Measurements from ENCODE around the gene MPG.
A peak's percentile ranks its signal among the peaks of the same experiment; 100 is the strongest.
"Not testable (repeated sequence)": the region's sequence is repeated elsewhere in the genome, so short reads cannot be mapped to it uniquely, and the experiment has no call there.

Gene MPG, protein sequence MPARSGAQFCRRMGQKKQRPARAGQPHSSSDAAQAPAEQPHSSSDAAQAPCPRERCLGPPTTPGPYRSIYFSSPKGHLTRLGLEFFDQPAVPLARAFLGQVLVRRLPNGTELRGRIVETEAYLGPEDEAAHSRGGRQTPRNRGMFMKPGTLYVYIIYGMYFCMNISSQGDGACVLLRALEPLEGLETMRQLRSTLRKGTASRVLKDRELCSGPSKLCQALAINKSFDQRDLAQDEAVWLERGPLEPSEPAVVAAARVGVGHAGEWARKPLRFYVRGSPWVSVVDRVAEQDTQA

DNA sequence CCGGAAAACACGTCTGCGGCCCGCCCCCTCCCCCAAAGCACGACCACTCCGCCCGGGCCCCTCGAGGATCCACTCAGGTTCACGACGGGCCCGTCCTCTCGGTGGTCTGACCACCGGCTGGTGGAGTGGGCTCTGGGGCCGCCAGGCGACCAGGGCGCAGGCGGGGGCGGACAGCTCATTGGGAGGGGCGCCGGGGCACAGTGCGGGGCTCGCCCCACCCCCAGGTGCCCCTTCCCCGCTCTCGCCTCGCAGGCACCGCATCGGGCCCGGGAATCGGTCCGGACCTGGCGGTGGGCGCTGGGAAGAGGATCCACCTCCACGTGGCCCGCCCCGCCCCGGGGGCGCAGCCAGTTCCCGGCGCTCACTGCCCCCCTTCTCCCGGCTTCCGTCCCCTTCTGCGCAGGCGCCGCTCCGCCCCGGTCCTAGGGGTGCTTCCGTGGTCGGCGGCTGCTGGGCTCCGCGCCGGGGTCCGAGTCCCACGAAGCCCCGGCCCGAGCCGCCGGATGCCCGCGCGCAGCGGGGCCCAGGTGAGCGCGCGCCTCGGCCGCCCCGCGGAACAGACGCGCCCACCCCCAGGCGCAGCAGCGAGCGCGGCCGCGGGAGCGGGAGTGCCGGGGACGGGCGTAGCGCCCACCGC lies at the start of gene MPG:
TSS of gene MPG (plus strand) at position 419 of the 637 bp plus-strand sequence. CDS start at position 504, 85 bp downstream.
- DNase-seq: peak in 54 of 56 donors; percentile 38 to 92 (median 74)

DNA sequence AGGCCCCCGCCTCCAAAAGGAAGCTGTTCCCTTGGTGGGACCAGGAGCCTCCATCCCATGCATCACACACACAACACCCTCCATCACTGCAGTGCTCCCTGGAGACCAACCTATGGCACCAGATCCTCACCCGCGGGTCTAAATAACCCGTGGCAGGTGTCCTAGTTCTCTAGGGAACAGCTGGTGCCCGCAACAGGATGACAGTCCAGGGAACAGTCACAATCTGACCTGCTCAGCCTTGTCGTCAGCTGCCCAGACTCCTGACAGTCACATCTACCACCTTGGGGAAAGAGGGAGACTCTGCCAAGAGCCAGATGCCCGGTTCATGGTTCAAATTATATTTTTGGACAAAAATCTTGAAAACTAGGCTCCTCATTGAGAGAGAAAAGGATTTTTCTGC lies 47.4 kb upstream of the MPG start:
- DNase-seq: not testable (repeated sequence)

DNA sequence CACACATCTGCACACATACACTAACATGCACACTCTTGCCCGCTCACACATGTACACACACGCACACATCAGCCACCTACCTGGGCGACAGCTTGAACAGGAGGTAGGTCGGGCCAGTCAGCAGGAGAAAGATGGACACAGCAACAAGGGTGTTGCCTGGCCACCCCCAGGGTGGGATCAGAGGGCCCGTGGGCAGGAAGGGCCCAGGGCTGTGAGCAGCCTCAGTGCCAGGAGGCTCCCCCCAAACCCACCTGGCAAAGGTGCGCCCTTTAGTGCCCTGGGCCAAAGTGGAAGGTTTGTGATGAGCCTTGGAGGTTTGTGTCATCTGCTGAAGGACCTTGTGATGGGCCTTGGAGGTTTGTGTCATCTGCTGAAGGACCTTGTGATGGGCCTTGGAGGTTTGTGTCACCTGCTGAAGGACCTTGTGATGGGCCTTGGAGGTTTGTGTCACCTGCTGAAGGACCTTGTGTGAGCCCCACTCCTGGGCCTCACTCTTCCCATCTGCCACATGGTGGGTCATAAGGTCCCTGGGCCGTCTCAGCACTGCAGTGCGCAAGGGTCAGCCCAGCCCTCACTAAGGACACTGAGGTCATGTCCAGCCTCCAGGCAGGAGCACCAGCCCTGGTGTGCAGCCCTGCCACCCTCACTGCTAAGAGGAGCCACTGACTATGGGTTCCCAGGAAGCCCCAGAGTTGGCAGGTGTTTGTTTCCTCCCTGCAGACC lies 44.7 kb upstream of the MPG start:
- not testable (repeated sequence) for DNase-seq

DNA sequence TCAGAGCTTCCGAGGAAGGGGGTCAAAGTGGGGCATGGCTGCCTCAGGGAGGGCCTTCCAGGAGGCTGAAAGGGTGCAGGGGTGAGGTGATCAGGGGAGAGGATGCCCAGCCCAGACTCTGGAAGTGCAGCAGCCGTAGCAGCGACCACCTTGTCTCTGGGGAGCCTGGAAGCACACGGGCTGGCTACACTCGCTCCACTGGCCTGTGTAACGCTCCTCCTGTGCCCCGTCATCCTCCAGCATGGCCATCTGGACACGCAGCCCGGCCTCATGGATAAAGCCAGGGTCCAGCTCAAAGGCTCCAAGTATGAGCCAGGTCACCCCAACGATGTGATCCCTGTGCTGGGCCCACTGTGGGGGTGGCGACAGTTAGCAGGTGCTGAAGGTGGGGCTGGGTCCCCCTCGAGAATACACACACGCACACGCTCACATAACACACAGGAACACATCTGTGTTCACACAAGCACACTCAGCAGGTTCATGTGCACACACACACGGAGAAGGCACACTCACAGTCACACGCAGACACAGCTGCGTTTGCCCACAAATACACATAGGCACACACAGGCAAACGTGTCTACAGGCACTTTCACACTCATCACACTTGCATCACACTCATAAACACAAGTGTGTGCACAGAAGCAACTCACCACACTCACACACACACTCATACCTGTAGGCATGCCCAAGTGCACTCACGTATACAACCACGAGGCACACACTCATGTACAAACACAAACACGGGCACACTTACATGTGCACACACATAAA lies 44.0 kb upstream of the MPG start:
- no peak for DNase-seq

DNA sequence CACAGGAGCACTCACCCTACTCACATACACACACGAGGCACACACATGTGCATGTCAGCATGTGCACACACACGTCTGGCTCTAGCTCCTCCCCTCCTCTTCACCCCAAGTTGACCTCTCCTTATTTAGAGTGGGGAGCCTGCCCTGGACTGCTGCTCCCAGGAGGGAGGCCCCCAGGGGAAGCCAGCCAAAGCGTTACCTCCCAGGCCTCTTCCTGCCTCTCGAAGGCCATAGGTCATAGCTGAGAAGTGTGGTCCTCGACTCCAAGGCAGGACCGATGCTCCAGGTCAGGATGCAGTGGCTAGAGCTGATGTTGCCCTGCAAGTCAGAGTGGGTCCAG lies 43.4 kb upstream of the MPG start:
- no peak for DNase-seq

DNA sequence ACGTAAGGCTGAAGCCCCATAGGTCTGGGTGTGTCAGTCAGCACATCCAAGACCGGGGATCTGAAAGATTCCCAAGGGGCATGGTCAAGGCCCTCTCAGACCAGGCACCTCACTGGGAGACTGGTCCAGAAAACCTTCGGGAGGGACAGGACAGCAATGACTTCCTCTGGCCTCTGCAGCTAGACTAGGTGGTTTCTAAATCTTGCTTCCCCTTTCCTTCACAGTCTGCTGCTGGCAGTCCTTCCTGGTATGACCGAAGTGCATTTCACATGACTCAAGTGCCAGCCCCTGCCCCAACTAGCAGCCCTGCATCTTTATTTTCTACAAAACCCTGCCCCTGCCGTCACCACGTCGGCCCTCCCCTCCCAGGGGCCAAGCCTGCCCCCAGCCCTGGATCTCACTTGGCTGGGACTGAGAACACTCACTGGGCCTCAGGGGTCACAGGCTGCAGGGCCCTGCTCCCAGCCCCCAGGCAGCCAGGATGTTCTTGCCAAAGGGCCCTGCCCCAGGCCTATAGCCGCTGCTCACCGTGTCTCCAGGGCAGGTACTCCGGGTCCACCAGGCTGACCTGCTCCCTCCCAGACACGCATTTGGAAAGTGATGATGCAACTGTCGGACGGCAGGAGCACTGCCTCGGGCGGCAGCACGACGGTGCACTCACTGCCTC lies 42.9 kb upstream of the MPG start:
- peak in 1 of 56 donors; percentile 17 for DNase-seq

DNA sequence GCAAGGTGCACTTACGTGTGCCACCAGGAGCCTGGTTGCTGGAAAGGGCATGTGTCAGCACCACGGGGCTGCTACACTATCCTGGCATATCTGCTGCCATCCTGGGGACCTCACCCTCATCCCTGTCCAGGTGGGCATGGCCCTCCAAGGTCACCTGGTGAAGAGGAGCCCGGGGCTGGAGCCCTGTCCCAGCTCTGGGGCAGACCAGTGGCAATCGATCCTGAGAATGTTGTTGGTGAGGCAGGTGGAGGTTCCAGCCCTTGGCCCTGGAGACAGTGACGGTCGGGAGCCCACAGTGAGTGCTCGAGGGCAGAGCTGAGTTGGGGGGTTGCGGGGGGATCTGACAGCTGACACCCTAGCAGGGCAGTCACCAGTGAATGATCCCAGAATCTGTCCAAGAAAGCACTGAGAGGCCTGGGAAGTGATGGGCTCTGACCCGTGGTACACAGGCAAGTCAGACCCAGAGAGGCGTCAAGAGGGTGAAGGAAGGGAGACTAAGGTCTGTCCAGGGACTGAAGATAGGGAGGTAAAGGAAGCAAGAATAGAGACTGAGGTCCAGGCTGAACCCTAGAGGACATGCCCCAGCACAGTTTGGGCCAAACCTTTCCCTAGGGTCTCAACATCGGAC lies 42.2 kb upstream of the MPG start:
- no peak for DNase-seq

DNA sequence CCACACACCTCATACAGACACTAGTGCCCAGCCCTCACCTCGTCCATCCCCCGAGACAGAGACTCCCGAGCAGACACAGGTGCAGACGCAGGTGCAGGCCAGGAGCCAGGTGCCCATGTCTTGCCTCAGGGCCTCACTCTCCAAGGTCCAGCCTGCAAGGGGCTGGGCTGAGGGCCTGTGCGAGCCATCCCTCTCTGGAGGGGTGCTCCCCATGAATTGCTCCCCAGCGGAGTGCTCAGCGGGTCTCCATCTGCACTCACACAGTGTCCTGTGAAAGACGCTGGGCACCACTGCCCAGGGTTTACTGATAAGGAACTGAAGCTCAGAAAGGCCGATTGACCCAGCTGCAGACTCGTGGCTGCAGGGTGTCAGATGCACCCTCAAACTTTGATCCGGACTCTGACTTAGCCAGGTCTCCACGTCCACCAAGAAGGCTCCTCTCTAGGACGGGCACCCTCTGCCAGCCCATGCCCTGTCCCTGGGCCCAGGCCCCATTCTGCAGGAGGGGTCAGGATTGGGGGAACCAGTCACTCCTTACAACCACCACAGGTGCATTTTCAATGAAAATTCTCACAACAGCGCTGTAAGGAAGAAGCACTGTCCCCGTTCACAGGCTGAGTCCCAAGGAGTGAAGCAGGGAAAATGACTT lies 41.6 kb upstream of the MPG start:
- DNase-seq: no peak

DNA sequence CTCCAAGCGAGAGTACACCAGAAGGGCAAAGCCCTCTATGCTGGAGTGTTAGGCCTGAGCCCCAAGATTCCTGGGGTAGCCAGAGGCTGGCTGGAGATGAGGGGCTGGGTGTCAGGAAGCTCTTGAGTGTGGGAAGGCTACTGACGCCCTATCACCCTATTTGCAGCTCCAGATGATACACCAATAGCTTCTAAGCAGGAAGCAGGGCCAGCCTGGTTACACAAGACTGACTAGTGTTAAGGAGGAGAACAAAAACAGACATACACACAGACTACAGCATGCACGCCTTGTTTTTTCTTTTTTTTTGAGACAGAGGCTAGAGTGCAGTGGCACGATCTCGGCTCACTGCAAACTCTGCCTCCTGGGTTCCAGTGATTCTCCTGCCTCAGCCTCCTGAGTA lies 40.5 kb upstream of the MPG start:
- no peak for DNase-seq

DNA sequence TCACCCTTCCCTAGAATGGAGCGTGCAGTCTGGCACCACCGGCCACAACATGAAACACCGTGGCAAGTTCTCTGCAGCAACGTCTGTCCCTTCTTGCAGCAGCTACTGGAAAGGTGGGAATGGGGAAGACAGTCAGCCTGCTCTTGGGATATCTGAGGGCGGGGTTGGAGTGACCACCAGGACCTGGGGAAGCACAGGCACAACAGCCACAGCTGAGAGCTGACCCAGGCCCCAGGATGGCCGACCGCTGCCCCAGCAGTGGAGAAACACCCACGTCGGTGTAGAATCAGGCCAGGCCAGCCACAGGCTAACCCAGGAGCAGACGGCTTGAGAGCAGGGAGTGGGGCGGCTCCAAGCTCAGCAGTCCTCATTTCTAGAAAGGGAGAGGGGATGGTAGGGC lies 39.8 kb upstream of the MPG start:
- not testable (repeated sequence) for DNase-seq

DNA sequence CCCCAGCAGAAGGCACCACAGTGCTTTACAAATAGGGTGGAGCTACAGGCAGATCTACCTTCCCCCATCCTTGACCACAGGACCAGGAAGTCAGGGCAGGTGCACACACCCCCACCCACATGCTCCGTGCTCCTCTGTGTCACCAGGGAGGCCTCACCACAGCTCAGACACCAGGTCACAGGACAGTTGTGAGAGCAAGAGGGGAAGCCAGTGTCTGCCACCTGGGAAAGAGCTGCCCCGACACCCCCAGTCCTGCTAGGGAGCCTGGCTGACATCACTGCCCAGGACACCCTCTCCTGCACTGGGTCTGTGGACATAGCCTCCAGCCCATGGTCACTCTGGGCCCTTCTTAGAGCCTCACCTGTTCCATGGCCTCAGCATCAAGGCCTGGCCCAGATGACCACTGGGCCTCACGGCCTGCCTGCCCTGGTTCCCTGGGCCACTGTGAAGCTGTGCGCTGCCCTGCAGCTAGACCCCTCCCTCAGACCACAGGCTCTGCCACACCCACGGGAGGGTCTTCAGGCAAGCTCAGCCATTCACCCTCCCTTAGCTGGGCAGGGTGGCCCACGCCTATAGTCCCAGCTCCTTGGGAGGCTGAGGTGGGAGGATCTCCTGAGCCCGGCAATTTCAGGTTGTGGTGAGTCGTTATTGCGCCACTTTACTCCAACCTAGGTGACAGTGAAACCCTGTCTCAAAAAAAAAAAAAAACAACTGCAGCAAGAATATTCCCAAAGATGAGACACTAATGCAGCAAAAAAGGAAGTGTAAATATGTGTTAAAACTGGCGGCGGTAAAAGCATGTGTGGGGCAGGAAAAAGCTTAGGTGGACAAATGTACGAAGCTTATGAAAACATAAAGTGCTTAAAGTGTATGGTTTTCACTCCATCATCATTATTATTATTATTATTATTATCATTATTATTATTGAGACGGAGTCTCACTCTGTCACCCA lies 38.8 kb upstream of the MPG start:
- DNase-seq: no peak

DNA sequence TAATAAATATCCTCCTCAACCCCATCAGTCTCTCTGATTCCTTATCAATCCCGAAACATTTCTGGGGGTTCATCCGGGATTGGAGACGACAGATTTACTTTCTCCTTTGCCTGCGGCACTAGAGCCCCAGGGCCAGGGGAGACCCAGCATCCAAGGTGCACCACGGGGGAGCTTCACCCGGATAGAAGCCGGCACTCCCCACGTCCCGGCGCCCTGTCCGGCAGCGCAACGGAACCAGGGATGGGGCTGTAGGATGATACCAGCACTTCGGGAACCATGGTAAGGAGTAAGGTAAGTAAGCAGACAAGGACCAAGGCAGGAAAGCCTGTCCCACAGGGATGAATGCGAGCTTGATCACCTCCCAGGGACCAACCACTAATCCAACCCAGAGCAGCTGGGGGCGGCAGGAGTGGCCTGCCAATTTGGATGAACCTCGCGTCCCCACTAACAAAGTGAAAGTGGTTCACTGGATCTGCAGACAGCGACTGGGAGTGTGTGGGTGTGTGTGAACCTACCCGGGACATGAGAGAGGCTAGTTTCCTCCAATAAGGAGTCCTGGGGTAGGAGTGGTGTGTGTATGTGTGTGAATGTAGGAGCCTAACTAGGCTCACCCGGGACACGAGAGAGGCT lies 36.5 kb upstream of the MPG start:
- DNase-seq: no peak

DNA sequence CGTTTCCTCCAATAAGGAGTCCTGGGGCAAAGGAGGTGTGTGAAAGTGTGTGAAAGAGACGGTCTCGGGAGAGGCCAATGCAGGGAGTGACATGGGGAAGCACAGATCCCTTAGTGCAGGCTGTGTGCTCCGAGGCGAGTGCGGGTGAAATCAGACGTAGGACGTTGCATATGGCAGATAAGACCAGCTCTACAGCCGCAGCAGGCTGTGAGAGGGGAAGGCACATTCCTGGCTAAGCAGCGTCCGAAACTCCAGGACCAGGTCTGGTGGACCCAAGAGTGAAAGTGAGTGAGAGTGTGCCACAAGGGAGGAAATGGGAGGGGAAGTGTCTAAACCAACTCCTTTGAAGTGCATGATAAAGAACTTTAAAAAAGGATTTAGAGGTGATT lies 36.0 kb upstream of the MPG start:
- no peak for DNase-seq

DNA sequence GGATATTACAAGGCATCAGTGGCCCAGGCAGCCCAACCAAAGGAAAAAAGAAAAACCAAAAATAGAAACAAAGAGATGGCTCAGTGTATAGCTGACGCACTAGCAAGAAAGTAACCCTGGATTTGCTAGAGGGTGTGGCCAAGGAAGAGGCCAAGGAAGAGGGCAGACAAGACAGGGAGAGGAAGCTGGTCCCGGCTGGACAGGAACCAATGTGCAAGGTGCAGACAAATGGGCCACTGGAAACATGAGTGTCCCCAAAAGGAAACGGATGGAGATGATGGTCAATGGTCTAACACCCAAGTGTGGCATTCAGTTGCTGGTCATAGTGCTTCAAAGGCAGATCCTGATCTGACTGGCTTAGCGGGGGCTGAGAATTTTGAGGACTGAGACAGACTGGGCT lies 35.3 kb upstream of the MPG start:
- no peak for DNase-seq

DNA sequence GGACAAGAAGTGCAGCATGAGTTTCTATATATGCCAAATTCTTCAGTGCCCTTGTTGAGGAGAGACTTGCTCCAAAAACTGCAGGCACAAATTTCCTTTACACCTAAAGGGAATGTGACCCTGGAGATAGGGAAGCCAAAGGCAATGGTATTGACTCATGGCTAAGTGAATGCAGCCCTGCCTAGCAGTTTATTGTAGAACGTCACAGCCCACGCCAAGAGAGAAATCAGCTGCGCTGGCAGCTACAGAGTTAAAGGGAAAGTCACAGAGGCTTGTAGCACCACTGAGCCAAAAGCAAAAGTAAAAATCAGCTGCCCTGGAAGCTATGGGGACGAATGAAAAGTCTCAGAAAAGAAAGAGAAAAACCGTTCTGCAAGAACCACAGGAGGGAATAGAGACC lies 34.7 kb upstream of the MPG start:
- DNase-seq: no peak

DNA sequence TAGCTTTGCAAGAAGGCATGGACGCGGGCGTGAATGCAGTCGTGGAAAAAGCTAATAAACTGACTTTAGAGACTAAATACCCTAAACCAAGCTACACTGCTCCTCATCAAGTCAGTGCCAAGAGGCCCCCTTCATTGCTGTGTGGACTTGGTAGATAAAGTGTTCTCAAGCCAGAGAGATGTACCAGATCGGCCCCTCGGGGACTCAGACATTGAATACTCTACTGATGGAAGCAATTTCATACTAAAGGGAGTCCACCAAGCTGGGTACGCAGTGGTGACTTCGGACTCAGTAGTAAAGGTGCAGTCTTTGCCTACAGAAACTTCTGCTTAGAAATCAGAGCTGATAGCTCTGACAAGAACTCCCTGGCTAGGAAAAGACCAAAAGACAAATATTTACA lies 33.4 kb upstream of the MPG start:
- DNase-seq: no peak

DNA sequence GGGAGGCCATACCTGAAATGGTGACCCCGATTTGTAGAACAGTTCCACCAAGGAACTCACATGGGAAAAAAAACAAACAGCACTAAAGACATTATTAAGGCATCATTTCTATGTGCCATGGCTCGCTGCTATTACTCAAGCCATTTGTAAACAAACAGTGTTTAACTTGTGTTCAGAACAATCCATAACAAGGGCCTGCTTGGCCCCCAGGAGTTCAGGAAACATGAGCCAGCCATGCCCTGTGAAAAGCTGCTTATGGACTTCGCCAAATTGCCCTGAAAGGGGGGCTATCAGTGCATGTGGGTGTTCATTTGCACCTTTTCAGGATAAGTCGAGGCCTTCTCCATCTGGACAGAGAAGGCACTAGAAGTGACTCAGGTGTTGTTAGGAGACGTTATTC lies 32.6 kb upstream of the MPG start:
- DNase-seq: no peak

DNA sequence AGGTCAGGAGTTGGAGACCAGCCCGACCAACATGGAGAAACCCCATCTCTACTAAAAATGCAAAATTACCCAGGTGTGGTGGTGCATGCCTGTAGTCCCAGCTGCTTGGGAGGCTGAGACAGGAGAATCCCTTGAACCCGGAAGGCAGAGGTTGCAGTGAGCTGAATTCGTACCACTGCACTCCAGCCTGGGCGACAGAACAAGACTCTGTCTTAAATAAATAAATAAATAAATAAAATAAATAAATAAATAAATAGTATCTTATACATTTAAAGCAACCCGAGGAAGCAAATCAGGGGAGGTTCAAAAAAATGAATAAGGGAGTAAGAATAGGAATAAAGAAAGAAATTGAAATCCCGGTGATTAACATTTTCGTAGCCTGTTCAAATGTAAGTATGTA lies 31.5 kb upstream of the MPG start:
- not testable (repeated sequence) for DNase-seq

DNA sequence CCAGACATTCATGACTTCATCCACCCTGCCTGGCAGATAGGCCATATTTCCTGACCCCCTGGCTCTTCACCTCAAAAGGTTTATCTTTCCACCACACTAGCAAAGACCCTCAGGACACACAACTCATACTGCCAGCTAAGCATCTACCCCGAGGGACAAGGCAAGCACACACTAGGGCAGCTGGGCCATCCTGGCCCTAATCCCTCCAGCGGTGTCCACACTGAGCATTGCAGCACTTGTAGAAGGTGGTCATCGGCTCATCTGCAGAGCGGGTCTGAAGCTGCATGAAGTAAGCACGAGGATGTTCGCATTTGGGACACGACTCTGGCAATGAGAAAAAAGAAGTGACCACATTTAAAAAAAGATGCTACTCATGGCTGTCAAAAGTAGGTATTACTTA lies 30.8 kb upstream of the MPG start:
- DNase-seq: no peak
